HG03520 (cell line): ENCODE results near the gene EPDR1.

Experiments
- ATAC-seq: cut with Tn5 transposase; IDR thresholded peaks from one replicate; pipeline ENCODE4 v1.9.1; 2021; ENCODE audit warnings: mild to moderate bottlenecking, moderate library complexity; ENCODE audit not compliant: unreplicated experiment

EPDR1 gene

GRCh38 chr7:37973915-37974314 lies 53.5 kb downstream of the EPDR1 start:
- ATAC-seq, result no peak

- ATAC-seq, result no peak
Measured at GRCh38 chr7:37974711-37975110, 54.3 kb downstream of the EPDR1 start.

GRCh38 chr7:37977243-37977642 lies 56.8 kb downstream of the EPDR1 start:
- no peak for ATAC-seq

GRCh38 chr7:37981664-37982063 lies 61.2 kb downstream of the EPDR1 start:
- ATAC-seq, result no peak

- no peak for ATAC-seq
Measured at GRCh38 chr7:37982423-37982822, 62.0 kb downstream of the EPDR1 start.

GRCh38 chr7:37984750-37985390 lies 64.4 kb downstream of the EPDR1 start:
- ATAC-seq, result no peak

GRCh38 chr7:37986908-37987330 lies 66.5 kb downstream of the EPDR1 start:
- no peak for ATAC-seq

GRCh38 chr7:37987732-37988131 lies 67.3 kb downstream of the EPDR1 start:
- ATAC-seq, result no peak

- ATAC-seq, result no peak
Measured at GRCh38 chr7:37988721-37989650, 68.5 kb downstream of the EPDR1 start.

GRCh38 chr7:37990337-37990736 lies 69.9 kb downstream of the EPDR1 start:
- no peak for ATAC-seq

GRCh38 chr7:37993060-37993501 lies 72.6 kb downstream of the EPDR1 start:
- ATAC-seq, result peak; percentile 83

- ATAC-seq, result no peak
Measured at GRCh38 chr7:37999673-38000072, 79.2 kb downstream of the EPDR1 start.

- ATAC-seq, result no peak
Measured at GRCh38 chr7:38000272-38000671, 79.8 kb downstream of the EPDR1 start.
